GM12878 (cell line): Measurements from ENCODE around the gene THRA. TPM values are rescaled to one million over a fixed set of nuclear protein-coding genes. Genes with fewer than 3 reads are reported as not detected.

Source experiments
- CEBPB ChIP-seq, 2 experiments: fragments of 150-350 bp in 1 of 2; IDR thresholded peaks; 2 replicates each; pipeline ENCODE4 v1.6.1; 2012 to 2014; ENCODE audit warnings: low read depth in 2 of 2, low read length in 2 of 2, borderline replicate concordance in 1 of 2, inconsistent platforms in 1 of 2
- FOXK2 ChIP-seq: fragments of 450-650 bp; IDR thresholded peaks from 2 replicates; pipeline ENCODE4 v1.6.1; 2017; ENCODE audit warnings: mild to moderate bottlenecking, moderate library complexity
- MTA3 ChIP-seq: IDR thresholded peaks from 2 replicates; pipeline ENCODE4 v1.6.1; 2012; ENCODE audit warnings: low read length, inconsistent platforms, borderline replicate concordance
- PAX5 ChIP-seq: IDR thresholded peaks from 2 replicates; pipeline ENCODE4 v1.6.1; 2011; ENCODE audit warnings: low read depth, low read length, borderline replicate concordance
- SMAD1 ChIP-seq: fragments of 450-650 bp; IDR thresholded peaks from 2 replicates; pipeline ENCODE4 v1.6.1; 2018; ENCODE audit warnings: mild to moderate bottlenecking, low read depth; ENCODE audit not compliant: partially characterized antibody
- ZBTB33 ChIP-seq: fragments of 450-650 bp; IDR thresholded peaks from 2 replicates; pipeline ENCODE4 v1.6.1; 2017; ENCODE audit warnings: mild to moderate bottlenecking
- polyA plus RNA-seq, 11 experiments: library from polyadenylated mRNA; depleted of rRNA in 4 of 11; unstranded in 6 of 11; stranded (reverse) in 5 of 11; fragments of >200 nt; fragmentation: Nextera tagmentation in 4 of 11; fragmentation: Illumina TruSeq in 1 of 11; extraction: Ambion mirVana in 4 of 11; extraction: Trizol in 1 of 11; gene quantifications; 1 replicate in 1 of 11; 2 replicates in 10 of 11; pipeline versions ENCODE4 v1.2.1 to v1.2.3, GENCODE V29; 2011 to 2016; ENCODE audit warnings: inconsistent platforms in 2 of 11, missing spikeins in 2 of 11, low read depth in 1 of 11
- total RNA-seq, 4 experiments: library from RNA; depleted of rRNA in 3 of 4; stranded (reverse); fragments of >200 nt in 3 of 4; fragmentation: Illumina TruSeq in 1 of 4; extraction: Trizol in 1 of 4; gene quantifications; 2 replicates each; pipeline versions ENCODE4 v1.2.1 to v1.2.3, GENCODE V29; 2013 to 2021
- TF ChIP-seq, protein P1 (sequence below): IDR thresholded peaks from 2 replicates; pipeline ENCODE4 v1.6.1; 2012; ENCODE audit warnings: low read depth, low read length, improper control_type of control experiment
- TF ChIP-seq, protein P2 (sequence below): fragments of 450-650 bp; IDR thresholded peaks from 2 replicates; pipeline ENCODE4 v1.6.1; 2016; ENCODE audit warnings: mild to moderate bottlenecking
- TF ChIP-seq, protein P3 (sequence below): IDR thresholded peaks from 2 replicates; pipeline ENCODE4 v1.6.1; 2012; ENCODE audit warnings: improper control_type of control experiment, low read depth, low read length; ENCODE audit not compliant: insufficient replicate concordance
- TF ChIP-seq, protein P4 (sequence below): fragments of 450-650 bp; formaldehyde crosslinking; IDR thresholded peaks from 2 replicates; pipeline ENCODE4 v1.5.0; 2022; ENCODE audit warnings: mild to moderate bottlenecking, missing genetic modification characterization

THRA gene
- total and polyA plus RNA-seq, 10 of the 15 experiments (the other 5 are each of a cell fraction or from before 2014, with no cell fraction given) = 0.03 to 2.0 (median 0.64) TPM

DNA sequence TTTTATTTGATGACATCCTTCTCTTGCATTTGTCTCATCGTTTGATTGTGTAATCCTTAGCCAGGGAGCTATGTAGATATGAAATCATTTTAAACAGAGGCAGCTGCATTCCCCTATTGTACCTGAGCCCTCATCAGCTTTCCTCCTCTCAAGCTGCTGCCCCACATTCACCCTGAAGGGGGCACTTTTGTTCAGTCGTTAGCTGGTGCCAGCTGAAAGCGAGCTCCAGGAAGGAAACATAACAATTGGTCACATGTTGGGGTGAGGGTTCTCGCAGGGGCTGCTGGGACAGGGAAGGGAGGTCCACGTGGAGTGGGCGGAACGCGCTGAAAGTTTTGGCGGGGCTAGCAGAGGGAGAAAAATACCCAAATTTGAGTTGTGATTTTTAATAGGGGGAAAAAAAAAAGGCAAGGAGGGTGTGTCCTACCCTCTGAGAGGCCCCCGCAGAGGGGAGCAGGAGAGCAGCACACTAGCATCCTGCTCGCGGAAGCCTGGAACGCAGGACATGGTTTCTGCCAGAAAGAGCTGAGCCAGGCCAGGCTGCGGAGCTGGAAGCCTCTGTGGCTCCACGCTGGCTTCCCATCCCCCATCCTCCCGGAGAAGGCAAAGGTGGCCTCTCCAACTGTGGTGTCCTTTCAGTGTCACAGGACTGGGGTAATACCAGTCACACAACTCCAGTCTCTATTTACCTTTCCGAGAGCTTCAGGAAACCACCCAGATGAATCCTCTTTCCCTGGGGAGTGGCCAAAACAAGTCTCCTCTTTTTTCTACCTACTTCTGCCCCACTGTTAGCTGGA, 50.5 kb downstream of the THRA start (continued):
- TF ChIP-seq, protein P1, sequence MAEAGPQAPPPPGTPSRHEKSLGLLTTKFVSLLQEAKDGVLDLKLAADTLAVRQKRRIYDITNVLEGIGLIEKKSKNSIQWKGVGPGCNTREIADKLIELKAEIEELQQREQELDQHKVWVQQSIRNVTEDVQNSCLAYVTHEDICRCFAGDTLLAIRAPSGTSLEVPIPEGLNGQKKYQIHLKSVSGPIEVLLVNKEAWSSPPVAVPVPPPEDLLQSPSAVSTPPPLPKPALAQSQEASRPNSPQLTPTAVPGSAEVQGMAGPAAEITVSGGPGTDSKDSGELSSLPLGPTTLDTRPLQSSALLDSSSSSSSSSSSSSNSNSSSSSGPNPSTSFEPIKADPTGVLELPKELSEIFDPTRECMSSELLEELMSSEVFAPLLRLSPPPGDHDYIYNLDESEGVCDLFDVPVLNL = no peak
- TF ChIP-seq, protein P2, sequence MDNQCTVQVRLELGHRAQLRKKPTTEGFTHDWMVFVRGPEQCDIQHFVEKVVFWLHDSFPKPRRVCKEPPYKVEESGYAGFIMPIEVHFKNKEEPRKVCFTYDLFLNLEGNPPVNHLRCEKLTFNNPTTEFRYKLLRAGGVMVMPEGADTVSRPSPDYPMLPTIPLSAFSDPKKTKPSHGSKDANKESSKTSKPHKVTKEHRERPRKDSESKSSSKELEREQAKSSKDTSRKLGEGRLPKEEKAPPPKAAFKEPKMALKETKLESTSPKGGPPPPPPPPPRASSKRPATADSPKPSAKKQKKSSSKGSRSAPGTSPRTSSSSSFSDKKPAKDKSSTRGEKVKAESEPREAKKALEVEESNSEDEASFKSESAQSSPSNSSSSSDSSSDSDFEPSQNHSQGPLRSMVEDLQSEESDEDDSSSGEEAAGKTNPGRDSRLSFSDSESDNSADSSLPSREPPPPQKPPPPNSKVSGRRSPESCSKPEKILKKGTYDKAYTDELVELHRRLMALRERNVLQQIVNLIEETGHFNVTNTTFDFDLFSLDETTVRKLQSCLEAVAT = peak; percentile 75
- TF ChIP-seq ZBTB33 (no peak), FOXK2 (peak; percentile 38), PAX5 (no peak), MTA3 (no peak), SMAD1 (no peak), CEBPB (IDR thresholded peaks at IDR 0.05; ENCODE audit: borderline replicate concordance in 1 of 2, low read depth in 2 of 2, low read length in 2 of 2) (no peak)
- TF ChIP-seq, protein P3, sequence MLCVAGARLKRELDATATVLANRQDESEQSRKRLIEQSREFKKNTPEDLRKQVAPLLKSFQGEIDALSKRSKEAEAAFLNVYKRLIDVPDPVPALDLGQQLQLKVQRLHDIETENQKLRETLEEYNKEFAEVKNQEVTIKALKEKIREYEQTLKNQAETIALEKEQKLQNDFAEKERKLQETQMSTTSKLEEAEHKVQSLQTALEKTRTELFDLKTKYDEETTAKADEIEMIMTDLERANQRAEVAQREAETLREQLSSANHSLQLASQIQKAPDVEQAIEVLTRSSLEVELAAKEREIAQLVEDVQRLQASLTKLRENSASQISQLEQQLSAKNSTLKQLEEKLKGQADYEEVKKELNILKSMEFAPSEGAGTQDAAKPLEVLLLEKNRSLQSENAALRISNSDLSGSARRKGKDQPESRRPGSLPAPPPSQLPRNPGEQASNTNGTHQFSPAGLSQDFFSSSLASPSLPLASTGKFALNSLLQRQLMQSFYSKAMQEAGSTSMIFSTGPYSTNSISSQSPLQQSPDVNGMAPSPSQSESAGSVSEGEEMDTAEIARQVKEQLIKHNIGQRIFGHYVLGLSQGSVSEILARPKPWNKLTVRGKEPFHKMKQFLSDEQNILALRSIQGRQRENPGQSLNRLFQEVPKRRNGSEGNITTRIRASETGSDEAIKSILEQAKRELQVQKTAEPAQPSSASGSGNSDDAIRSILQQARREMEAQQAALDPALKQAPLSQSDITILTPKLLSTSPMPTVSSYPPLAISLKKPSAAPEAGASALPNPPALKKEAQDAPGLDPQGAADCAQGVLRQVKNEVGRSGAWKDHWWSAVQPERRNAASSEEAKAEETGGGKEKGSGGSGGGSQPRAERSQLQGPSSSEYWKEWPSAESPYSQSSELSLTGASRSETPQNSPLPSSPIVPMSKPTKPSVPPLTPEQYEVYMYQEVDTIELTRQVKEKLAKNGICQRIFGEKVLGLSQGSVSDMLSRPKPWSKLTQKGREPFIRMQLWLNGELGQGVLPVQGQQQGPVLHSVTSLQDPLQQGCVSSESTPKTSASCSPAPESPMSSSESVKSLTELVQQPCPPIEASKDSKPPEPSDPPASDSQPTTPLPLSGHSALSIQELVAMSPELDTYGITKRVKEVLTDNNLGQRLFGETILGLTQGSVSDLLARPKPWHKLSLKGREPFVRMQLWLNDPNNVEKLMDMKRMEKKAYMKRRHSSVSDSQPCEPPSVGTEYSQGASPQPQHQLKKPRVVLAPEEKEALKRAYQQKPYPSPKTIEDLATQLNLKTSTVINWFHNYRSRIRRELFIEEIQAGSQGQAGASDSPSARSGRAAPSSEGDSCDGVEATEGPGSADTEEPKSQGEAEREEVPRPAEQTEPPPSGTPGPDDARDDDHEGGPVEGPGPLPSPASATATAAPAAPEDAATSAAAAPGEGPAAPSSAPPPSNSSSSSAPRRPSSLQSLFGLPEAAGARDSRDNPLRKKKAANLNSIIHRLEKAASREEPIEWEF = no peak
- TF ChIP-seq, protein P4, sequence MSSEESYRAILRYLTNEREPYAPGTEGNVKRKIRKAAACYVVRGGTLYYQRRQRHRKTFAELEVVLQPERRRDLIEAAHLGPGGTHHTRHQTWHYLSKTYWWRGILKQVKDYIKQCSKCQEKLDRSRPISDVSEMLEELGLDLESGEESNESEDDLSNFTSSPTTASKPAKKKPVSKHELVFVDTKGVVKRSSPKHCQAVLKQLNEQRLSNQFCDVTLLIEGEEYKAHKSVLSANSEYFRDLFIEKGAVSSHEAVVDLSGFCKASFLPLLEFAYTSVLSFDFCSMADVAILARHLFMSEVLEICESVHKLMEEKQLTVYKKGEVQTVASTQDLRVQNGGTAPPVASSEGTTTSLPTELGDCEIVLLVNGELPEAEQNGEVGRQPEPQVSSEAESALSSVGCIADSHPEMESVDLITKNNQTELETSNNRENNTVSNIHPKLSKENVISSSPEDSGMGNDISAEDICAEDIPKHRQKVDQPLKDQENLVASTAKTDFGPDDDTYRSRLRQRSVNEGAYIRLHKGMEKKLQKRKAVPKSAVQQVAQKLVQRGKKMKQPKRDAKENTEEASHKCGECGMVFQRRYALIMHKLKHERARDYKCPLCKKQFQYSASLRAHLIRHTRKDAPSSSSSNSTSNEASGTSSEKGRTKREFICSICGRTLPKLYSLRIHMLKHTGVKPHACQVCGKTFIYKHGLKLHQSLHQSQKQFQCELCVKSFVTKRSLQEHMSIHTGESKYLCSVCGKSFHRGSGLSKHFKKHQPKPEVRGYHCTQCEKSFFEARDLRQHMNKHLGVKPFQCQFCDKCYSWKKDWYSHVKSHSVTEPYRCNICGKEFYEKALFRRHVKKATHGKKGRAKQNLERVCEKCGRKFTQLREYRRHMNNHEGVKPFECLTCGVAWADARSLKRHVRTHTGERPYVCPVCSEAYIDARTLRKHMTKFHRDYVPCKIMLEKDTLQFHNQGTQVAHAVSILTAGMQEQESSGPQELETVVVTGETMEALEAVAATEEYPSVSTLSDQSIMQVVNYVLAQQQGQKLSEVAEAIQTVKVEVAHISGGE = no peak
